B cell (primary cell): ENCODE results near the gene SLC36A4. TPM values are rescaled to one million over a fixed set of nuclear protein-coding genes. Genes with fewer than 3 reads are reported as not detected.

ENCODE experiments used
- ATAC-seq: fragments of 200-7000 bp; cut with Tn5 transposase; one replicate; pipeline ENCODE4 v1.10.0; 2021; ENCODE audit warnings: low read depth, mild to moderate bottlenecking, moderate number of reproducible peaks, moderate library complexity
- CTCF ChIA-PET: fragments of 350-600 bp; sonication (Branson Sonifier 250); formaldehyde crosslinking; loops from one replicate; lab custom pipeline; 2021; ENCODE audit warnings: antibody characterized with exemption, inconsistent platforms; lab: Charles Lee
- POLR2A ChIA-PET: fragments of 350-600 bp; sonication (Branson Sonifier 250); formaldehyde crosslinking; loops from one replicate; lab custom pipeline; 2021; ENCODE audit warnings: antibody characterized with exemption; lab: Charles Lee
- DNase-seq: peaks from one replicate; pipeline ENCODE4 v3.0.0; 2013
- H2AFZ ChIP-seq: 2 replicates; pipeline ENCODE4 v1.6.1; 2012; ENCODE audit warnings: mild to moderate bottlenecking, low read depth, low read length; ENCODE audit not compliant: insufficient read depth, poor library complexity, severe bottlenecking
- H3K27ac ChIP-seq, 2 donors: 1 replicate in 1 of 2; 2 replicates in 1 of 2; pipeline ENCODE4 v1.5.1; 2012 to 2013; ENCODE audit warnings: low read length in 2 of 2, mild to moderate bottlenecking in 2 of 2, moderate library complexity in 1 of 2
- H3K27me3 ChIP-seq, 4 experiments: fragments of 200-600 bp in 1 of 4; sonication (generic) in 1 of 4; replicated peaks in 1 of 4; 1 replicate in 2 of 4; 2 replicates in 2 of 4; pipeline versions ENCODE4 v1.6.1 to v1.7.0; 2013 to 2016; ENCODE audit warnings: low read length in 3 of 4, mild to moderate bottlenecking in 2 of 4, mixed read lengths in 1 of 4, moderate library complexity in 1 of 4; ENCODE audit not compliant: insufficient read depth in 4 of 4, control insufficient read depth in 3 of 4; ENCODE audit errors: control extremely low read depth in 1 of 4
- H3K36me3 ChIP-seq, 2 experiments: replicated peaks in 1 of 2; 1 replicate in 1 of 2; 2 replicates in 1 of 2; pipeline versions ENCODE4 v1.6.1 to v1.7.1; 2013; ENCODE audit warnings: low read length in 1 of 2; ENCODE audit not compliant: insufficient read depth in 2 of 2, control insufficient read depth in 1 of 2; ENCODE audit errors: control extremely low read depth in 1 of 2, extremely low read depth in 1 of 2
- H3K4me1 ChIP-seq, 2 donors: fragments of 200-600 bp in 1 of 2; sonication (generic) in 1 of 2; 1 replicate in 1 of 2; 2 replicates in 1 of 2; pipeline versions ENCODE4 v1.5.1 to v1.6.1; 2013 to 2017; ENCODE audit warnings: low read length in 2 of 2; ENCODE audit not compliant: control insufficient read depth in 2 of 2, insufficient read depth in 2 of 2
- H3K4me2 ChIP-seq: replicated peaks from 2 replicates; pipeline ENCODE3; 2012; ENCODE audit warnings: mild to moderate bottlenecking, low read depth, low read length; ENCODE audit not compliant: poor library complexity, severe bottlenecking
- H3K4me3 ChIP-seq, 5 experiments: fragments of 200-600 bp in 1 of 5; sonication (generic) in 1 of 5; 1 replicate in 3 of 5; 2 replicates in 2 of 5; pipeline versions ENCODE4 v1.5.1 to v1.7.0; 2011 to 2016; ENCODE audit warnings: low read length in 4 of 5, mild to moderate bottlenecking in 4 of 5, low read depth in 2 of 5, control low read depth in 1 of 5, moderate library complexity in 1 of 5; ENCODE audit not compliant: insufficient read depth in 1 of 5; ENCODE audit errors: control extremely low read depth in 1 of 5, extremely low read depth in 1 of 5
- H3K79me2 ChIP-seq: fragments of 200-600 bp; sonication (generic); one replicate; pipeline ENCODE4 v1.6.0; 2016; ENCODE audit warnings: low read length; ENCODE audit not compliant: control insufficient read depth, insufficient read depth
- H3K9ac ChIP-seq: fragments of 200-600 bp; sonication (generic); 2 replicates; pipeline ENCODE4 v1.6.1; 2017; ENCODE audit warnings: mild to moderate bottlenecking, low read length, moderate library complexity
- H3K9me3 ChIP-seq, 3 donors: one replicate each; pipeline versions ENCODE4 v1.6.1 to v1.7.1; 2013; ENCODE audit warnings: low read length in 2 of 3; ENCODE audit not compliant: control insufficient read depth in 2 of 3, insufficient read depth in 1 of 3; ENCODE audit errors: control extremely low read depth in 1 of 3
- H4K20me1 ChIP-seq: 2 replicates; pipeline ENCODE4 v1.6.0; 2012; ENCODE audit warnings: mild to moderate bottlenecking, low read length; ENCODE audit not compliant: insufficient read depth, control insufficient read depth, poor library complexity, severe bottlenecking
- H3K27ac Mint-ChIP-seq: one replicate; pipeline ENCODE4 v1.8.0; 2021; ENCODE audit warnings: mixed read lengths
- H3K27me3 Mint-ChIP-seq: one replicate; pipeline ENCODE4 v1.8.0; 2021; ENCODE audit warnings: mixed read lengths
- H3K4me1 Mint-ChIP-seq: one replicate; pipeline ENCODE4 v1.8.0; 2021; ENCODE audit warnings: mixed read lengths
- H3K4me3 Mint-ChIP-seq: one replicate; pipeline ENCODE4 v1.8.0; 2021; ENCODE audit warnings: mixed read lengths
- H3K9me3 Mint-ChIP-seq: one replicate; pipeline ENCODE4 v1.8.0; 2022; ENCODE audit warnings: mixed read lengths; ENCODE audit not compliant: insufficient read depth
- EZH2 ChIP-seq: IDR thresholded peaks from 2 replicates; pipeline ENCODE4 v1.6.1; 2012; ENCODE audit warnings: borderline replicate concordance, low read depth, mild to moderate bottlenecking, moderate library complexity, low read length; ENCODE audit not compliant: insufficient read depth, poor library complexity, severe bottlenecking
- WGBS: methylation state at CpG from one replicate; pipeline ENCODE4 v1.1.5; 2013; ENCODE audit warnings: missing lambda C conversion rate; ENCODE audit not compliant: insufficient coverage; 5-methylcytosine and 5-hydroxymethylcytosine counted together
- intact Hi-C: fragments of 100-400 bp; cut with micrococcal nuclease; formaldehyde crosslinking; loops from one replicate; pipeline ENCODE4 v1.10.0; 2022
- polyA plus RNA-seq: library from polyadenylated mRNA; depleted of rRNA; stranded (reverse); fragments of >200 nt; gene quantifications from 2 replicates; pipeline ENCODE4 v1.2.3, GENCODE V29; 2012
- total RNA-seq, 2 donors: library from RNA; stranded (reverse); fragments of 120-200 nt in 1 of 2; gene quantifications; 1 replicate in 1 of 2; 2 replicates in 1 of 2; pipeline versions ENCODE4 v1.2.3 to v1.2.4, GENCODE V29; 2013 to 2022
- TF ChIP-seq, protein P1 (sequence below): fragments of 200-600 bp; IDR thresholded peaks from one replicate; pipeline ENCODE4 v1.8.0; 2022; ENCODE audit warnings: antibody characterized with exemption, mild to moderate bottlenecking

SLC36A4 gene
- total and polyA plus RNA-seq, 2 donors (not counting 1 experiment from before 2014, with no cell fraction given), result 8.6 to 28.2 TPM

DNA sequence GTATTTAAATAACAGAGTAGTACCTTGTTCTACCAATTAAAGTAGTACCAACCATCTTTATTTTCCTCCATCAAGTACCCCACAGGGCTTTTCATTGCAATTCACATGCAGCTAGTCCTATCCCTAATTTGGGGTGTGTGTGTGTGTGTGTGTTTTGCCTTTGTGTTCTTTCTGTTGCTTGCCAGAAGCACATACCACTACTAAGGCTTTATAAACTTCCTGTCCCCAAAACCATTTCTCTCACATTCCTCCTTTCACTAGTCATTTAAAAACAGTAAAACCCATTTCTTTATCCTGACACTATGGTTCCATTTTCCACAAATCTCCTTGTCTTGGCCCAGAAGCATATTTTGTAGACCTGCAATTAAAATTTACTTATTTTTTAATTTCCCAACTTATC, 54.6 kb downstream of the SLC36A4 start:
- H3K36me3 ChIP-seq, result no peaks in the 10 kb centered on the region
- no peaks in the 10 kb centered on the region for H3K4me1 ChIP-seq
- no peak overlapping the region for H3K4me2 ChIP-seq
- H3K9ac ChIP-seq, result no peak overlapping the region
- H3K9me3 ChIP-seq, result no peaks in the 10 kb centered on the region
- H3K9me3 Mint-ChIP-seq, result no peaks in the 10 kb centered on the region
- ATAC-seq (no peak), DNase-seq (no peak)
- H3K4me3 Mint-ChIP-seq, result no peak overlapping the region
- no peaks in the 10 kb centered on the region for H3K4me1 Mint-ChIP-seq
- H3K4me3 ChIP-seq, result no peak overlapping the region
- H3K27ac ChIP-seq, result no peak overlapping the region
- no peaks in the 10 kb centered on the region for H4K20me1 ChIP-seq
- no peaks in the 10 kb centered on the region for H3K79me2 ChIP-seq
- H3K27ac Mint-ChIP-seq, result no peak overlapping the region
- ChIA-PET CTCF (no interaction called here), POLR2A (no interaction called here)
- intact Hi-C loops, result no loop called here
- no peak overlapping the region for H2AFZ ChIP-seq
- TF ChIP-seq EZH2, result no peak
- TF ChIP-seq, protein P1, sequence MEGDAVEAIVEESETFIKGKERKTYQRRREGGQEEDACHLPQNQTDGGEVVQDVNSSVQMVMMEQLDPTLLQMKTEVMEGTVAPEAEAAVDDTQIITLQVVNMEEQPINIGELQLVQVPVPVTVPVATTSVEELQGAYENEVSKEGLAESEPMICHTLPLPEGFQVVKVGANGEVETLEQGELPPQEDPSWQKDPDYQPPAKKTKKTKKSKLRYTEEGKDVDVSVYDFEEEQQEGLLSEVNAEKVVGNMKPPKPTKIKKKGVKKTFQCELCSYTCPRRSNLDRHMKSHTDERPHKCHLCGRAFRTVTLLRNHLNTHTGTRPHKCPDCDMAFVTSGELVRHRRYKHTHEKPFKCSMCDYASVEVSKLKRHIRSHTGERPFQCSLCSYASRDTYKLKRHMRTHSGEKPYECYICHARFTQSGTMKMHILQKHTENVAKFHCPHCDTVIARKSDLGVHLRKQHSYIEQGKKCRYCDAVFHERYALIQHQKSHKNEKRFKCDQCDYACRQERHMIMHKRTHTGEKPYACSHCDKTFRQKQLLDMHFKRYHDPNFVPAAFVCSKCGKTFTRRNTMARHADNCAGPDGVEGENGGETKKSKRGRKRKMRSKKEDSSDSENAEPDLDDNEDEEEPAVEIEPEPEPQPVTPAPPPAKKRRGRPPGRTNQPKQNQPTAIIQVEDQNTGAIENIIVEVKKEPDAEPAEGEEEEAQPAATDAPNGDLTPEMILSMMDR, result no peak
- H3K27me3 ChIP-seq, result no peaks in the 10 kb centered on the region
- H3K27me3 Mint-ChIP-seq, result no peaks in the 10 kb centered on the region

DNA sequence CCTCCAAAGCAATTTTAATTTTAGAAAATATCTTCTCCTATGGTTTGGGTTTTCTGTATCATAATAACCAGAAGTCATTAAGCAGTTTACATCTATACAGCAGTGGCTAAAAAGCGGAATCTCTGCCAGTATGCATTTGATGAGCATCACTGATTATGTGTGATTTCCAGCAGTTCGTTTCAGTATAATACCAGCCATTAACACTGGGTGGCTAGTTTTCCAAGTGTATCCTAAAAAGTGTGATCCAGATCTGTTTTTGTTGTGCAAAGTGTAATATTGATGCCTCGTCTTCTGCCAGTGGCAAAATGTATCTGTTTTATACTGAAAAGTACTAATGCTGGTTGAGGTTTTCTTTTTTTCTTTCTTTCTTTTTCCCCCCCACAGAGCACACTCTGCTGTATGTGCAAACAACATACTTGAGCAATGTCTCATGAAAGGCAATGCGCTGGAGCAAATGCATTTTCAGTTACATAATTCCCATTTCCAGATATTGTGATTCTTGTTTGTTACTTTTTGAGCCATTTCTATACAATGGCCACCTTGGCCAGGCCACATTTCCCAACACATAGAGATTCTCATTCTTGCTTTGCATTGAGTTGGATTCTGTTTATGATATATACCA, 64.2 kb downstream of the SLC36A4 start:
- peaks cover 3% of the 10 kb centered on the region for H3K27me3 Mint-ChIP-seq
- H3K27ac Mint-ChIP-seq, result no peak overlapping the region
- no peaks in the 10 kb centered on the region for H3K79me2 ChIP-seq
- ChIA-PET POLR2A (no interaction called here), CTCF (no interaction called here)
- no peaks in the 10 kb centered on the region for H3K4me1 ChIP-seq
- no peak overlapping the region for H2AFZ ChIP-seq
- H3K9me3 ChIP-seq, result no peaks in the 10 kb centered on the region
- no peak overlapping the region for H3K4me2 ChIP-seq
- TF ChIP-seq EZH2, result no peak
- TF ChIP-seq, protein P1, result no peak
- H3K27ac ChIP-seq, result no peak overlapping the region
- no peaks in the 10 kb centered on the region for H3K9me3 Mint-ChIP-seq
- no peak overlapping the region for H3K9ac ChIP-seq
- no peak for DNase-seq
- no peak overlapping the region for H3K4me3 ChIP-seq
- no CpG with 5 or more reads among the region's 4 CpGs for WGBS
- no peaks in the 10 kb centered on the region for H3K4me1 Mint-ChIP-seq
- no peaks in the 10 kb centered on the region for H3K36me3 ChIP-seq
- intact Hi-C loops, result no loop called here
- ATAC-seq, result no peak
- no peaks in the 10 kb centered on the region for H4K20me1 ChIP-seq
- no peaks in the 10 kb centered on the region for H3K27me3 ChIP-seq
- H3K4me3 Mint-ChIP-seq, result no peak overlapping the region
